ENCODE data around the gene IL31.

The IL31 gene

DNA sequence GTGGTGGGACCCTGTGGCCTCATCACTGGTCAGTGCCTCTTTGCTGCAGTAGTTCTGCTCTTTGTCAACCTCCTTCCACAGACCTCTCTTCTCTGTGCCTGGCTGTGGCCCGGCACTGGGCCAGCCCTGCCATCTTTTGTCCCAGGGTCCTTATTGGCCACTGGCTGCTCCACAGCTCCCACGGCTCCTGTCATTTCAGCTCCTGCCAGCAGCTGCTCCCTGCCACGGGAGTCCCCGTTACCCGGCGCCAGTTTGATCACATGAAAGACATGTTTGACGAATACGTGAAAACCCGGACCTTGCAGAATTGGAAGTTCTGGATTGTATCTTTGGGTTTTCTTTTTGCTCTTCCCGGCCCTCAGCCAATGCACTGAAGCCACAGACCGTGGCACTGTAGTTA is 35.4 kb downstream of the IL31 start (continued):
- TF ChIP-seq, protein P1, sequence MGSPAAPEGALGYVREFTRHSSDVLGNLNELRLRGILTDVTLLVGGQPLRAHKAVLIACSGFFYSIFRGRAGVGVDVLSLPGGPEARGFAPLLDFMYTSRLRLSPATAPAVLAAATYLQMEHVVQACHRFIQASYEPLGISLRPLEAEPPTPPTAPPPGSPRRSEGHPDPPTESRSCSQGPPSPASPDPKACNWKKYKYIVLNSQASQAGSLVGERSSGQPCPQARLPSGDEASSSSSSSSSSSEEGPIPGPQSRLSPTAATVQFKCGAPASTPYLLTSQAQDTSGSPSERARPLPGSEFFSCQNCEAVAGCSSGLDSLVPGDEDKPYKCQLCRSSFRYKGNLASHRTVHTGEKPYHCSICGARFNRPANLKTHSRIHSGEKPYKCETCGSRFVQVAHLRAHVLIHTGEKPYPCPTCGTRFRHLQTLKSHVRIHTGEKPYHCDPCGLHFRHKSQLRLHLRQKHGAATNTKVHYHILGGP (tag by site-specific recombination; IDR thresholded peaks at IDR 0.05): no peak
- TF ChIP-seq, protein P2, sequence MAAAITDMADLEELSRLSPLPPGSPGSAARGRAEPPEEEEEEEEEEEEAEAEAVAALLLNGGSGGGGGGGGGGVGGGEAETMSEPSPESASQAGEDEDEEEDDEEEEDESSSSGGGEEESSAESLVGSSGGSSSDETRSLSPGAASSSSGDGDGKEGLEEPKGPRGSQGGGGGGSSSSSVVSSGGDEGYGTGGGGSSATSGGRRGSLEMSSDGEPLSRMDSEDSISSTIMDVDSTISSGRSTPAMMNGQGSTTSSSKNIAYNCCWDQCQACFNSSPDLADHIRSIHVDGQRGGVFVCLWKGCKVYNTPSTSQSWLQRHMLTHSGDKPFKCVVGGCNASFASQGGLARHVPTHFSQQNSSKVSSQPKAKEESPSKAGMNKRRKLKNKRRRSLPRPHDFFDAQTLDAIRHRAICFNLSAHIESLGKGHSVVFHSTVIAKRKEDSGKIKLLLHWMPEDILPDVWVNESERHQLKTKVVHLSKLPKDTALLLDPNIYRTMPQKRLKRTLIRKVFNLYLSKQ (tag by site-specific recombination; IDR thresholded peaks at IDR 0.05; ENCODE audit: borderline replicate concordance): no peak
- TF ChIP-seq, protein P3, sequence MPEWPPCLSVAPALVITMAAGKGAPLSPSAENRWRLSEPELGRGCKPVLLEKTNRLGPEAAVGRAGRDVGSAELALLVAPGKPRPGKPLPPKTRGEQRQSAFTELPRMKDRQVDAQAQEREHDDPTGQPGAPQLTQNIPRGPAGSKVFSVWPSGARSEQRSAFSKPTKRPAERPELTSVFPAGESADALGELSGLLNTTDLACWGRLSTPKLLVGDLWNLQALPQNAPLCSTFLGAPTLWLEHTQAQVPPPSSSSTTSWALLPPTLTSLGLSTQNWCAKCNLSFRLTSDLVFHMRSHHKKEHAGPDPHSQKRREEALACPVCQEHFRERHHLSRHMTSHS (tag by site-specific recombination; IDR thresholded peaks at IDR 0.05): no peak

DNA sequence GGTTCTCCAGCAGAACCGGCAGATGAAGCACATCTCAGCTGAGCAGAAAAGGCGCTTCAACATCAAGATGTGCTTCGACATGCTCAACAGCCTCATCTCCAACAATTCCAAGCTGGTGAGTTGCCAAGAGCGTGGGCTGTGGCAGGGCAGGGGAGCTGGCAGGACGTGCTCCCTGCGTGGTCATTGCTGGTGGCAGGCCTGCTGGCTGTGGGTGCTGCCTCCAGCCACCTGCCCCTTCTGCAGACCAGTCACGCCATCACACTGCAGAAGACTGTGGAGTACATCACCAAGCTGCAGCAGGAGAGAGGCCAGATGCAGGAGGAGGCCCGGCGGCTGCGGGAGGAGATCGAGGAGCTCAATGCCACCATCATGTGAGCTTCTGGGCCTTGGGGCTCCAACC is 35.8 kb downstream of the IL31 start:
- TF ChIP-seq, protein P4, sequence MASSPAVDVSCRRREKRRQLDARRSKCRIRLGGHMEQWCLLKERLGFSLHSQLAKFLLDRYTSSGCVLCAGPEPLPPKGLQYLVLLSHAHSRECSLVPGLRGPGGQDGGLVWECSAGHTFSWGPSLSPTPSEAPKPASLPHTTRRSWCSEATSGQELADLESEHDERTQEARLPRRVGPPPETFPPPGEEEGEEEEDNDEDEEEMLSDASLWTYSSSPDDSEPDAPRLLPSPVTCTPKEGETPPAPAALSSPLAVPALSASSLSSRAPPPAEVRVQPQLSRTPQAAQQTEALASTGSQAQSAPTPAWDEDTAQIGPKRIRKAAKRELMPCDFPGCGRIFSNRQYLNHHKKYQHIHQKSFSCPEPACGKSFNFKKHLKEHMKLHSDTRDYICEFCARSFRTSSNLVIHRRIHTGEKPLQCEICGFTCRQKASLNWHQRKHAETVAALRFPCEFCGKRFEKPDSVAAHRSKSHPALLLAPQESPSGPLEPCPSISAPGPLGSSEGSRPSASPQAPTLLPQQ (tag by site-specific recombination; IDR thresholded peaks at IDR 0.05): no peak
- TF ChIP-seq ZNF660 (tag by site-specific recombination; IDR thresholded peaks at IDR 0.05) (no peak), ZNF114 (tag by site-specific recombination; IDR thresholded peaks at IDR 0.05) (no peak), ZNF184 (tag by site-specific recombination; IDR thresholded peaks at IDR 0.05) (no peak), ZFP3 (tag by site-specific recombination; IDR thresholded peaks at IDR 0.05; ENCODE audit: low read depth) (no peak), ZNF394 (tag by site-specific recombination; IDR thresholded peaks at IDR 0.05; ENCODE audit: borderline replicate concordance) (no peak), ZNF157 (tag by site-specific recombination; IDR thresholded peaks at IDR 0.05) (no peak), ZNF37A (tag by site-specific recombination; IDR thresholded peaks at IDR 0.05) (no peak), ZSCAN16 (tag by site-specific recombination; IDR thresholded peaks at IDR 0.05) (no peak), ZNF169 (tag by site-specific recombination; IDR thresholded peaks at IDR 0.05) (no peak), ZNF354C (tag by site-specific recombination; IDR thresholded peaks at IDR 0.05; ENCODE audit: borderline replicate concordance, low read depth) (no peak), ZNF426 (tag by site-specific recombination; IDR thresholded peaks at IDR 0.05) (no peak), KLF9 (tag by site-specific recombination; IDR thresholded peaks at IDR 0.05; ENCODE audit: low read depth) (no peak), ZNF626 (tag by site-specific recombination; IDR thresholded peaks at IDR 0.05) (no peak), WT1 (tag by site-specific recombination; IDR thresholded peaks at IDR 0.05) (no peak)
- TF ChIP-seq, protein P5, sequence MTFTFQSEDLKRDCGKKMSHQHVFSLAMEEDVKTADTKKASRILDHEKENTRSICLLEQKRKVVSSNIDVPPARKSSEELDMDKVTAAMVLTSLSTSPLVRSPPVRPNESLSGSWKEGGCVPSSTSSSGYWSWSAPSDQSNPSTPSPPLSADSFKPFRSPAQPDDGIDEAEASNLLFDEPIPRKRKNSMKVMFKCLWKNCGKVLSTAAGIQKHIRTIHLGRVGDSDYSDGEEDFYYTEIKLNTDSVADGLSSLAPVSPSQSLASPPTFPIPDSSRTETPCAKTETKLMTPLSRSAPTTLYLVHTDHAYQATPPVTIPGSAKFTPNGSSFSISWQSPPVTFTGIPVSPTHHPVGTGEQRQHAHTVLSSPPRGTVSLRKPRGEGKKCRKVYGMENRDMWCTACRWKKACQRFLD (tag by site-specific recombination; IDR thresholded peaks at IDR 0.05): no peak

More for the DNA sequence above, 35.8 kb downstream of the IL31 start:
- ChIA-PET CTCF (interaction anchor here (0.6 to 1.2 kb wide), 4 partner anchors 21 to 78 kb away, joined by 3 to 5 read pairs (median 3); no protein-coding TSS in a partner anchor), POLR2A (interaction anchor here (0.5 to 1.2 kb wide), 2 partner anchors 60 to 522 kb away, joined by 3 to 4 read pairs; partner anchors contain the start of gene MLXIP)
- Histone ChIP-seq H3K4me3 (ENCODE audit: low read depth, low read length) (no peak overlapping the region), H3K27ac (ENCODE audit: extremely low read depth, low read depth, low read length) (no peak overlapping the region), H3K4me1 (ENCODE audit: control insufficient read depth, insufficient read depth, low read length) (no peaks in the 10 kb centered on the region), H3K9me3 (ENCODE audit: control insufficient read depth, insufficient read depth, low read depth, low read length) (no peaks in the 10 kb centered on the region), H3K36me3 (ENCODE audit: control insufficient read depth in 2 of 2, insufficient read depth in 1 of 2, low read length in 2 of 2) (peaks cover 0 to 80% of the 10 kb centered on the region in 2 experiments; a peak in 2 of 3 replicates)
